Subcutaneous adipose tissue (tissue), 4 donors: ENCODE measurements around the gene RAB30. TPM values are rescaled to one million over a fixed set of nuclear protein-coding genes. Genes with fewer than 3 reads are reported as not detected.

Experiments used
- CTCF ChIP-seq: fragments of 450-650 bp; IDR thresholded peaks from one replicate; pipeline ENCODE4 v1.5.1; 2016; ENCODE audit warnings: low read depth, mild to moderate bottlenecking, control low read depth, antibody characterized with exemption, moderate library complexity
- total RNA-seq, 4 donors: library from RNA; depleted of rRNA; stranded (reverse); fragments of >200 nt; gene quantifications; one replicate each; pipeline ENCODE4 v1.1.0, GENCODE V29; 2016

RAB30 gene
- total RNA-seq, 4 donors from 2014 or later: 18.8 to 34.1 (median 27.5) TPM

- TF ChIP-seq CTCF: no peak
Measured at GRCh38 chr11:83046621-83047172, 25.0 kb downstream of the RAB30 start.

- TF ChIP-seq CTCF: no peak
Measured at GRCh38 chr11:83044958-83045712, 26.6 kb downstream of the RAB30 start.

GRCh38 chr11:83042964-83043711, 28.6 kb downstream of the RAB30 start:
- no peak for TF ChIP-seq CTCF

GRCh38 chr11:83041126-83041525, 30.6 kb downstream of the RAB30 start:
- no peak for TF ChIP-seq CTCF

- TF ChIP-seq CTCF: no peak
Measured at GRCh38 chr11:83039566-83039965, 32.1 kb downstream of the RAB30 start.

GRCh38 chr11:83037877-83038276, 33.8 kb downstream of the RAB30 start:
- no peak for TF ChIP-seq CTCF

- TF ChIP-seq CTCF: no peak
Measured at GRCh38 chr11:83036701-83037100, 35.0 kb downstream of the RAB30 start.
